Measurements from ENCODE around the gene RBMS3. TPM values are rescaled to one million over a fixed set of nuclear protein-coding genes. Genes with fewer than 3 reads are reported as not detected.

The RBMS3 gene
- total RNA-seq, 1 donor from 2014 or later: 65.1 TPM

- Mint-ChIP-seq H3K27ac (ENCODE audit: unreplicated experiment) (no peak overlapping the region), H3K9me3 (ENCODE audit: unreplicated experiment) (no peaks in the 10 kb centered on the region), H3K27me3 (ENCODE audit: unreplicated experiment) (no peaks in the 10 kb centered on the region), H3K4me3 (ENCODE audit: unreplicated experiment) (no peak overlapping the region), H3K36me3 (ENCODE audit: unreplicated experiment) (no peaks in the 10 kb centered on the region), H3K4me1 (ENCODE audit: low read depth, unreplicated experiment) (no peaks in the 10 kb centered on the region)
- no peak for DNase-seq
- TF ChIP-seq CTCF (IDR thresholded peaks at IDR 0.05; ENCODE audit: partially characterized antibody, unreplicated experiment): no peak
Measured at GRCh38 chr3:29312960-29313452, 32.1 kb downstream of the RBMS3 start.

GRCh38 chr3:29313981-29314726 is 33.3 kb downstream of the RBMS3 start:
- Mint-ChIP-seq H3K27ac (ENCODE audit: unreplicated experiment) (no peak overlapping the region), H3K4me1 (ENCODE audit: low read depth, unreplicated experiment) (no peaks in the 10 kb centered on the region), H3K27me3 (ENCODE audit: unreplicated experiment) (no peaks in the 10 kb centered on the region), H3K4me3 (ENCODE audit: unreplicated experiment) (no peak overlapping the region), H3K36me3 (ENCODE audit: unreplicated experiment) (no peaks in the 10 kb centered on the region), H3K9me3 (ENCODE audit: unreplicated experiment) (no peaks in the 10 kb centered on the region)
- no peak for DNase-seq
- no peak for TF ChIP-seq CTCF (IDR thresholded peaks at IDR 0.05; ENCODE audit: partially characterized antibody, unreplicated experiment)

GRCh38 chr3:29314727-29315088 is 33.8 kb downstream of the RBMS3 start:
- Mint-ChIP-seq H3K4me3 (ENCODE audit: unreplicated experiment) (no peak overlapping the region), H3K9me3 (ENCODE audit: unreplicated experiment) (no peaks in the 10 kb centered on the region), H3K27ac (ENCODE audit: unreplicated experiment) (no peak overlapping the region), H3K4me1 (ENCODE audit: low read depth, unreplicated experiment) (no peaks in the 10 kb centered on the region), H3K36me3 (ENCODE audit: unreplicated experiment) (no peaks in the 10 kb centered on the region), H3K27me3 (ENCODE audit: unreplicated experiment) (no peaks in the 10 kb centered on the region)
- TF ChIP-seq CTCF (IDR thresholded peaks at IDR 0.05; ENCODE audit: partially characterized antibody, unreplicated experiment): no peak
- no peak for DNase-seq

- H3K27me3 Mint-ChIP-seq (ENCODE audit: unreplicated experiment): no peaks in the 10 kb centered on the region
- no peaks in the 10 kb centered on the region for H3K36me3 Mint-ChIP-seq (ENCODE audit: unreplicated experiment)
- no peaks in the 10 kb centered on the region for H3K4me1 Mint-ChIP-seq (ENCODE audit: low read depth, unreplicated experiment)
- TF ChIP-seq CTCF (IDR thresholded peaks at IDR 0.05; ENCODE audit: partially characterized antibody, unreplicated experiment): no peak
- no peaks in the 10 kb centered on the region for H3K9me3 Mint-ChIP-seq (ENCODE audit: unreplicated experiment)
- DNase-seq: no peak
- H3K4me3 Mint-ChIP-seq (ENCODE audit: unreplicated experiment): no peak overlapping the region
- H3K27ac Mint-ChIP-seq (ENCODE audit: unreplicated experiment): no peak overlapping the region
Measured at GRCh38 chr3:29317659-29318173, 36.8 kb downstream of the RBMS3 start.

GRCh38 chr3:29318251-29318650 is 37.4 kb downstream of the RBMS3 start:
- H3K9me3 Mint-ChIP-seq (ENCODE audit: unreplicated experiment): no peaks in the 10 kb centered on the region
- TF ChIP-seq CTCF (IDR thresholded peaks at IDR 0.05; ENCODE audit: partially characterized antibody, unreplicated experiment): no peak
- no peak for DNase-seq
- H3K27ac Mint-ChIP-seq (ENCODE audit: unreplicated experiment): no peak overlapping the region
- H3K27me3 Mint-ChIP-seq (ENCODE audit: unreplicated experiment): no peaks in the 10 kb centered on the region
- H3K4me1 Mint-ChIP-seq (ENCODE audit: low read depth, unreplicated experiment): no peaks in the 10 kb centered on the region
- H3K36me3 Mint-ChIP-seq (ENCODE audit: unreplicated experiment): no peaks in the 10 kb centered on the region
- no peak overlapping the region for H3K4me3 Mint-ChIP-seq (ENCODE audit: unreplicated experiment)
